ENCODE data around the gene CHI3L2. TPM values are rescaled to one million over a fixed set of nuclear protein-coding genes. Genes with fewer than 3 reads are reported as not detected.
A peak's percentile ranks its signal among the peaks of the same experiment; 100 is the strongest.

CHI3L2 gene
- total RNA-seq, 2 donors from 2014 or later = 2.2 to 5.9 TPM

DNA sequence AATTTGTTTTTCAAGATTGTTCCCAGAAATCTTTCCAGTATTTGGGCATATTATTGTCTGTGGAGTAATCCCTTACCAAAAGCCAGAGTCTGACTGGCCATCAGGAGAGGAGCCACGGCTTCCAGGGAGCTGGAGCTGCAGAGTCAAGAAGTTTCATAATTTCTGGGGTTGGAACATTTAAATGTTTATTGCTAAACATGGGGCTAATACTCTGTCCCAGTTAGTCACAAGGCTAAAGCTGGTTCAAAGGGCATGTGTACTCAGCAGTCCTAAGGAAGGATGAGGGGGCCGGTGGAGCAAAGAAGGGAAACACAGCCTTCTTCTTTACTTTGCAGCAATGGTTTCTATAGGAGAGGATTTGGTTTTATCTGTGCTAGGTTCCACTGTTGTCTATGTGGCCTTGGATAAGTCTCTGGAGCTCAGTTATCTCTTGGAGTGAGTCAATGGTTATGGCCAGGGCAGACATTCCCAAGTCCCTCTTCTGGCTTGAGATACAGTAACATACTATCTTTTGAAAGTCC is 36.5 kb upstream of the CHI3L2 start:
- Histone ChIP-seq H3K27ac (no peak overlapping the region), H3K4me3 (no peak overlapping the region), H3K4me1 (ENCODE audit: control insufficient read depth in 1 of 2, low read depth in 2 of 2) (peaks cover 11 to 13% of the 10 kb centered on the region in 2 donors), H3K27me3 (replicated peaks; ENCODE audit: insufficient read depth) (no peaks in the 10 kb centered on the region), H3K36me3 (peaks cover 19% of the 10 kb centered on the region), H3K9me3 (no peaks in the 10 kb centered on the region)
- DNase-seq (ENCODE audit: low spot score) (no peak), ATAC-seq (ENCODE audit: insufficient number of reproducible peaks, low FRiP score, low read depth) (no peak)
- TF ChIP-seq CTCF (IDR thresholded peaks at IDR 0.05) = no peak

GRCh38 chr1:111191496-111191895 is 36.0 kb upstream of the CHI3L2 start:
- Histone ChIP-seq H3K4me1 (ENCODE audit: control insufficient read depth in 1 of 2, low read depth in 2 of 2) (peaks cover 11 to 13% of the 10 kb centered on the region in 2 donors), H3K4me3 (no peak overlapping the region), H3K27ac (no peak overlapping the region), H3K27me3 (replicated peaks; ENCODE audit: insufficient read depth) (no peaks in the 10 kb centered on the region), H3K36me3 (peaks cover 16% of the 10 kb centered on the region), H3K9me3 (no peaks in the 10 kb centered on the region)
- ATAC-seq (ENCODE audit: insufficient number of reproducible peaks, low FRiP score, low read depth) (no peak), DNase-seq (ENCODE audit: low spot score) (no peak)
- TF ChIP-seq CTCF (IDR thresholded peaks at IDR 0.05) = no peak

DNA sequence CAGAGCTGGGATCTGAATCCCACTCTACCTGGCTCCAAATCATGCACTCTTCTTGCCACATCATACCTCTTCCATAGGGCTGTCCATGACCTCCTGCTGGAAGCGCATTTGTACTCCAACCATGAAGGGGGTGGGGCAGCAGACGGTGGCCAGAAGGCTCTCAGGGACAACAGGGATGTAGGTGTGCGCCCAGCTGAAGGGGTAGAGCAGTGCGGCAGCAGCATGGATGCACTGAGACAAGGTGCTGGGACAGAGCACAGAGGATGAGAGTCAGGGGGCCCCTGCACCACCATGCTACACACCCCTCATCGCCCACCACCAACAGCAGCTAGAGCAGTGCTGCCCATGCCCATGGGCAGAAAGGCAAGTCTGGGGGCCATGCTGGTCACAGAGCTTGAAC is 35.4 kb upstream of the CHI3L2 start:
- H3K4me3 ChIP-seq = no peak overlapping the region
- peaks cover 10% of the 10 kb centered on the region for H3K36me3 ChIP-seq
- ATAC-seq (ENCODE audit: insufficient number of reproducible peaks, low FRiP score, low read depth) (no peak), DNase-seq (ENCODE audit: low spot score) (no peak)
- no peaks in the 10 kb centered on the region for H3K27me3 ChIP-seq (replicated peaks; ENCODE audit: insufficient read depth)
- no peaks in the 10 kb centered on the region for H3K9me3 ChIP-seq
- peaks cover 11 to 13% of the 10 kb centered on the region in 2 donors for H3K4me1 ChIP-seq (ENCODE audit: control insufficient read depth in 1 of 2, low read depth in 2 of 2)
- no peak for TF ChIP-seq CTCF (IDR thresholded peaks at IDR 0.05)
- H3K27ac ChIP-seq = peak overlapping the region in 1 of 2 donors; percentile 5

GRCh38 chr1:111192658-111193519 is 34.6 kb upstream of the CHI3L2 start:
- Histone ChIP-seq H3K36me3 (peaks cover 4% of the 10 kb centered on the region), H3K4me1 (ENCODE audit: control insufficient read depth in 1 of 2, low read depth in 2 of 2) (peaks cover 11 to 13% of the 10 kb centered on the region in 2 donors), H3K4me3 (no peak overlapping the region), H3K9me3 (no peaks in the 10 kb centered on the region), H3K27me3 (replicated peaks; ENCODE audit: insufficient read depth) (no peaks in the 10 kb centered on the region), H3K27ac (peak overlapping the region in 1 of 2 donors; percentile 5)
- no peak for DNase-seq (ENCODE audit: low spot score)
- no peak for TF ChIP-seq CTCF (IDR thresholded peaks at IDR 0.05)
- ATAC-seq (ENCODE audit: insufficient number of reproducible peaks, low FRiP score, low read depth) = no peak

DNA sequence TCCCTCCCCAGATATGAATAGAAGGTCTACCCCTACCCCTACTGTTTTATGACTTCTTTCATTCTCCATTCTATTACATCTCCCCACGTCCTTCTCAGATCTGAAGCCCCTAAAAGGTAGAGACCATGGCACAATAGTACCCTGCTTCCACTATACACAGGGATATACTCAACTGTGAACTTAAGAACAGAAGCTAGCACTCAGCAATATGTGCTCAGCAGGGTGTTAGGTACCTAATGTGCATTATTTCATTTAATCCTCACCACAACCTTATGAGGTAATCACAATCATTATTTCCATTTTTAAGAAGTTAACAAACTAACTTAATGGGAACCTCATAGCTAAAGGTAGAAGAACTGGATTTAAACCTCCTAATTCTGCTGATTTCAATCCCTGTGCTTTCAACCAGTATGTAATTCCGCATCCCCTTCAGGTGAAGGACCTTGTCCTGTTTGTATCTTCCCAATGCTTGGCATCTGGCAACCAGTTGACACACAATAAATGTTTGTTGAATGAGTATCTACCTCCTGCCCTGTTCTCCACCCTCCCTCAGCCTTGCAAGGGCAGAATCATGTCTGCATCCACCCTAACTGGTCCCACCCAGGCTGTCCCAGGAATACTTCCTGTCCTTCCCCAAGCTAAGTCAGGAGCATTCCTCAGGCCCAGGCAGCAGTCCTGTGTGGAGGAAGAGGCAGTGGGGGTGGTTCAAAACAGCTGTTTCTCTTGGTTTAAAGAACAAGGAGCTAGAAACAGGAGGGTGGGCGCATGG is 33.6 kb upstream of the CHI3L2 start:
- DNase-seq (ENCODE audit: low spot score) (no peak), ATAC-seq (ENCODE audit: insufficient number of reproducible peaks, low FRiP score, low read depth) (no peak)
- Histone ChIP-seq H3K36me3 (no peaks in the 10 kb centered on the region), H3K4me3 (no peak overlapping the region), H3K4me1 (ENCODE audit: control insufficient read depth in 1 of 2, low read depth in 2 of 2) (peaks cover 11 to 13% of the 10 kb centered on the region in 2 donors), H3K27me3 (replicated peaks; ENCODE audit: insufficient read depth) (no peaks in the 10 kb centered on the region), H3K9me3 (no peaks in the 10 kb centered on the region), H3K27ac (no peak overlapping the region)
- no peak for TF ChIP-seq CTCF (IDR thresholded peaks at IDR 0.05)
